22Rv1 (cell line): ENCODE results near the gene SEMA7A.

ENCODE experiments used
- CTCF ChIP-seq: fragments of 450-650 bp; IDR thresholded peaks from 2 replicates; pipeline ENCODE4 v1.5.1; 2017; ENCODE audit warnings: mild to moderate bottlenecking
- ZFX ChIP-seq: fragments of 450-650 bp; IDR thresholded peaks from 2 replicates; pipeline ENCODE4 v1.6.1; 2017; ENCODE audit warnings: antibody characterized with exemption, borderline replicate concordance

- no peak for TF ChIP-seq CTCF
- no peak for TF ChIP-seq ZFX
Measured at GRCh38 chr15:74464216-74464615, 30.5 kb upstream of the SEMA7A start.
